IPS-18c (cell line): ENCODE measurements around the gene FBXO28.

Experiments used
- H3K4me3 ChIP-seq: 2 replicates; pipeline ENCODE4 v1.7.0; 2013; ENCODE audit warnings: low read depth, mild to moderate bottlenecking, low read length, moderate library complexity; ENCODE audit not compliant: insufficient read depth
- H3K9me3 ChIP-seq: one replicate; pipeline ENCODE4 v1.6.1; 2013; ENCODE audit warnings: mild to moderate bottlenecking, low read length, moderate library complexity; ENCODE audit not compliant: control insufficient read depth, insufficient read depth

The FBXO28 gene

DNA sequence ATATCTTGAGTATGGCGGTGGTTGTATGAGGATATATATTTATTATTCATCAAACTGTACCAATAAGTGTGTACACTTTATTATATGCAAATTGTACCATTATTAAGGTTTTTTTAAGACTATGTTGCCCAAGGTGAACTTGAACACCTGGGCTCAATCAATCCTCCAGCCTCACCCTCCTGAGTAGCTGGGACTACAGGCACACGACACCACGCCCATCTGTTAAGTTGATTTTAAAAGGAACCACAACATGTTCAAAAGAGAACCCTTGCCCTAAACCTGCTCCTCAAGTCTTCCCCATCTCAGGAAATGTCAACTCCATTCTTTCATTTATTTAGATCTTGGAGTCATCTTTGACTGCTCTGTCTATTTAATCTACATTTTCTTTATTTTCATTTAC lies 24.3 kb upstream of the FBXO28 start:
- H3K4me3 ChIP-seq, result no peak overlapping the region
- no peaks in the 10 kb centered on the region for H3K9me3 ChIP-seq

DNA sequence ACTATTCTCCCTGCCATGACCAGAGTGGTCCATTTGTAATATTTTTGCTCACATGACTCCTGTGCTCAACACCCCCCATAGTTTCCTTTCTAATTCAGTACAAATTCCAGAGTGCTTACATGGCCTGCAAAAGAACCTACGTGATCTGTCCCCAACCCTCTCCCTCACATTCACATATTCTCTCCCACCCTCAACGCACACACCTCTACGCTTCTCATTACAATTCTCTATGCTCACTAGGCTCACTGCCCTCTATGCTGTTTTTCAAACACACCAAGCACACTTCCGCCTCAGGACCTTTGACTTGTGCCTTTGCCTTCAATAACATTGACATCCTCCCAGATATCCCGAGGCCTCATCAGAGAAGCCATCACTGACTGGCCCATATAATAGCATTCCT lies 23.8 kb upstream of the FBXO28 start:
- H3K9me3 ChIP-seq, result no peaks in the 10 kb centered on the region

DNA sequence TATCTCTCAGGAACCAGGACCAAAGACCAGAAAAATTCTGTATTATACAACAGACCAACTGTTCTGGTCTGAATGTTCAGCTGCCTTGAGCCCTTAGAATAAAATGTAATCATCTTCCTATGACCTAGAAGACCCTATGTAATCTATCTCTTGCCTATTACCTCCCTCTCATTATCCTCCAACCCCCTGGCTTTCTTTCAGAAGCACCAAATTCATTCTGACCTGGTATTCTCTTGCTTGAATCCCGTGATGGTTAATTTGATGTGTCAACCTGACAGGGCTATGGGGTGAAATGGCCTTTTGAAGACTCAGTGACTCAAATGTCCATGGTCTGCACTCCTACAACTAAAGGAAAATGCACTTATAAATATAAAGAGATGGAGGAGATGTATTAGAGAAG lies 21.8 kb upstream of the FBXO28 start:
- Histone ChIP-seq H3K4me3 (no peak overlapping the region), H3K9me3 (no peaks in the 10 kb centered on the region)

More for the DNA sequence above, 23.8 kb upstream of the FBXO28 start:
- no peak overlapping the region for H3K4me3 ChIP-seq

DNA sequence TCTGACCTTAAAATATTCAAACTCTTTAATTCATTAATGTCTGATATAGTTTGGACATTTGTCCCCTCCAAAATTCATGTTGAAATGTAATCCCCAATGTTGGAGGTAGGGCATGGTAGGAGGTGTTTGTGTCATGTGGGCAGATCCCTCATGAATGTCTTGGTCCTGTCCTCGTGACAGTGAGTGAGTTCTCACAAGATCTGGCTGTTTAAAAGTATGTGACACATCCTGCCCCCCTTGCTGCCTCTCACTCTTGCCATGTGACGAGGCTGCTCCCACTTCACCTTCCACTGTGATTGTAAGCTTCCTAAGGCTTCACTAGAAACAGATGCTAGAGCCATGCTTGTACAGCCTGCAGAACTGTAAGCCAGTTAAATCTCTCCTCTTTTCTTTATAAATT lies 21.3 kb upstream of the FBXO28 start:
- no peak overlapping the region for H3K4me3 ChIP-seq
- no peaks in the 10 kb centered on the region for H3K9me3 ChIP-seq

DNA sequence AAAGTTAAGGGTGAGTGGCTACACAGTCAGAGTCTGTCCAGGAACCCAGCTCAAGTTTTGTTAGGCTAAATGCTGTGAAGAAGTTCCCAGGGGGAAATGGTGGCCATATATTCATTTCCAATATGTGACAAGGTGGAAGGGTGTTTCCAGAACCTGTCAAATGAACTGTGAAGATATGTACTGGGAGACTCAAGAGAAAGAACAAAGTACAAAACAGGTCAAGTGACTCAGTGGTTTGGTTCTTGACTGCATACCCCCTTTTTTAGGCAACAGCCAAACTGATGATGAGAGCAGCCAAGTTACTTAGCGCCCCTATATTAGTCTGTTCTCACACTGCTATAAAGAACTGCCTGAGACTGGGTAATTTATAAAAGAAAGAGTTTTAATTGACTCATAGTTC lies 18.6 kb upstream of the FBXO28 start:
- Histone ChIP-seq H3K4me3 (no peak overlapping the region), H3K9me3 (peaks cover 3% of the 10 kb centered on the region)

DNA sequence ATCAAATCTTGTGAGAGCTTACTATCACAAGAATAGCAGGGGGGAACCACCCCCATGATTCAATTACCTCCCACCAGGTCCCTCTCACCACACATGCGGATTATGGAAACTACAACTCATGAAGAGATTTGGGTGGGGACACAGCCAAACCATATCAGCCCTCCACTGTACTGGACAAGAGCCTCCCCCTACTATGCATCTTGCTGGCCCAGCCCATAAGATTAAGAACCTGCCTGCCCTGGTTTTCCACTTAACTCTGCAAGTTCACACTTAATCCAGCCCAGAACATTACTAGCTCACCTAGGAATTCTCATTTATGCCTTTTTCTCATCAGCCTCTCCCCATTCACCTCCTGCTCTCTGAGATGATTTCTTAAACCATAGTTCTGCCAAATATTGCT lies 18.0 kb upstream of the FBXO28 start:
- Histone ChIP-seq H3K9me3 (peaks cover 3% of the 10 kb centered on the region), H3K4me3 (no peak overlapping the region)

DNA sequence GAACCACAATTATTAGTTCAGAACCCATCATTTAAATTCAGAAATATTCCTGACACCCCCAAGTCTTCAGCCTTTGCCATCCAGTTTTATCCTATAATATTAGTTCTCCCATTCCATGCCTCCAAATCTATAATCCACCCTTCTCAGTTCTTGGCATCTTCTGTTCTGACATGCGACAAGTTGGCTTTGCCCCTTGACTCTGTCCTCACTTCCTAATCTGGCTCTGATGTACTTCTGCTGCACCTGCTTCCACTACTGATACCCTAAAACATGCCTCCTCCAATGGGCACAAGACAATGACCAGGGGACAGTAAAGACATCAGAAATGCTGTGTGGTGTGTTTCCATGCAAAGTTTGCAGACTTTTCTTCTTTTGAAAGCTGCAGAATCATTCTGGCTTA lies 17.1 kb upstream of the FBXO28 start:
- Histone ChIP-seq H3K9me3 (peaks cover 3% of the 10 kb centered on the region), H3K4me3 (no peak overlapping the region)

DNA sequence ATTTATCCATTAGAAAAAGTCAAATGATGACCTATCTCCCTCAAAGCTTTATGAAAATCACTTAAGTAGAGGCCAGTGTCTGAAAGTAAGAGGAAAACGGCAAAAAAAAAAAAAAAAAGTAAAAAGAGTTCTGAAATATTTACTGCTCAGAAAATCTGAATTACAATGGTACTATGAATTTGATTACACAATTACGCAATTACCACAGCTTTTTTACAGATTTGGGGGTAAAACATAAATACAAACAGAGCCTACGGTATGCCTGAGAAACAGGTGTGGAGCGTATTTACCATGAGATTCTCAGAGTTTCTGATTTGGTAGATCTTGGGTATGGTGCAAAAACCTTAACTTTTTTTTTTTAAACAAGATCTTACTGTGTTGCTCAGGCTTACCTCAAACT lies 15.9 kb upstream of the FBXO28 start:
- Histone ChIP-seq H3K9me3 (peaks cover 3% of the 10 kb centered on the region), H3K4me3 (no peak overlapping the region)

DNA sequence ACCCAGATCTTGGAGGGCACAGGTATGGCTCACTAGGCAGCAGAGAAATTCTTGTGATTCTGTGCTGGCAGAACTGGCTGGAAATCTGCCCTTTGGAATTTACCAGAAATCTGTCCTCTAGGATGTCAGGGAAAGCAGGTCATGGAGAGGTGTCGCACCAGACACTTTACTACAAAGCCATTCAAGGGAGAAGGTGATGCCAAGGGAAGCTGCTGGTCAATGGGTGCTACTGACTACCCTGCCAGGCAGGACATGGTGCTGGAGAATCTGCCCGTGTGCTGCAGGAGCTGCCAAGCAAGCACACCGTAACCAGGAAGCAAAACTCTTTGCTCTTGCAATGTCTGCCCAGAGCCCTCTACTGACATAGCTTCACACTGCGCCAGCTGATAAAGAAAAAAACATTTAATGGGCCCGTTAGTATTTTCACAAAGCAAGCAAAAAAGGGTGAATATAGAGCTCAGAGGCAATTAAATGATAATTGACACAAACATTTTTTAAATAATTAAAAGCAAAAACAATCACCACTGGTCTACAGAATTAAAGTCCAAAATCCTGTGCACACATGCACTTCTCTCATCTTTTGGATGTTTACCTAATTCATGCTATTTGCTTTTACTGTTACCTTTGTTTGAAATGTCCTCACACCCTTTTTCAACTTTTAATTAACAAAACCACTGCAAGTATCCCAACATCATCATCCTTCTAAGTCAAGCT lies 7.2 kb upstream of the FBXO28 start:
- Histone ChIP-seq H3K9me3 (no peaks in the 10 kb centered on the region), H3K4me3 (no peak overlapping the region)

DNA sequence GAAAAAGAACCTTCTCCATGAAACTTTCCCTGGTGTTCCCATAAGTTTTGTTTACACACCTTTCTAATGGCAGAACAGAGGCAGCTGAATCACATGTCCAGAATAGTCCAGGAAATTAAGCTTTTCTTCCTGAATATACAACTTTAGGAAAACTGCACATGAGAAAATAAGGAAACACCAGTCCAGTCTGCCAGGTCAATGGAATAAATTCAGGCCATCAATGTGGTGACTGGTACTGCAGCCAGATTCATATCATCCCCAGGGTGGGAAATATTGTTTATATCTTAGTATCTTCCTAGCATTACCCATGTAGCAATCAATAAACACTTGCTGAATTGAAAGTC lies 6.7 kb upstream of the FBXO28 start:
- H3K9me3 ChIP-seq, result no peaks in the 10 kb centered on the region
- H3K4me3 ChIP-seq, result no peak overlapping the region

DNA sequence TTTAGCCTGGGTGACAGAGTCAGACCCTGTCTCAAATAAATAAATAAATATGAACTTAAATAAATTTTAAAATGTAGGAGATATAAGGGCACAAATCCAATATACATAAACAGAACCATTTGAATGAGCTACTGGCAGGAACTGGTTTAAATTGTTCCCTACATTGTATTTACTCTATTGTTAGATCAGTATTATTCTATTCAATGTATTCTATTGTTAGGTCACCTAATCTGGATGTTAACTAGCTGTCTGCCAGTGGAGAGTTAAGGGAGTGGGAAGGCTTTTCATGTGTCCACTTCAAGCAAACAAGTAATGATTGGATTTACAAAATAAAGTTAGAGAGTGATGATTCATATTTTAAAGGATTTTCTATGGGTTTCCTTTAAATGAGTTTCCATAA lies 4.9 kb upstream of the FBXO28 start:
- Histone ChIP-seq H3K4me3 (no peak overlapping the region), H3K9me3 (no peaks in the 10 kb centered on the region)

DNA sequence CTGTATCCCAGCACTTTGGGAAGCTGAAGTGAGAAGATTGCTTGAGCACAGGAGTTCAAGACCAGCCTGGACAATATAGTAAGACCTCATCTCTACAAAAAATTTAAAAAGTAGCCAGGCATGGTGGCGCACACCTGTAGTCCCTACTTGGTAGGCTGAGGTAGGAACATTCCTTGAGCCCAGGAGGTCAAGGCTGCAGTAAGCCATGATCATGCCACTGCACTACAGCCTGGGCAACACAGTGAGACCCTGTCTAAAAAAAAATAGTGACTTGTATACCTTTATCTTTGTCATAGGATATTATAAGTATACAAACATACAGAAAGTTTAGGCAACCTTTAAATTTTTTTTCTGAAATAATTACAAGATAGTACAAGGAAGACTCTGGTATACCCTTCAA lies 3.9 kb upstream of the FBXO28 start:
- Histone ChIP-seq H3K4me3 (no peak overlapping the region), H3K9me3 (no peaks in the 10 kb centered on the region)

DNA sequence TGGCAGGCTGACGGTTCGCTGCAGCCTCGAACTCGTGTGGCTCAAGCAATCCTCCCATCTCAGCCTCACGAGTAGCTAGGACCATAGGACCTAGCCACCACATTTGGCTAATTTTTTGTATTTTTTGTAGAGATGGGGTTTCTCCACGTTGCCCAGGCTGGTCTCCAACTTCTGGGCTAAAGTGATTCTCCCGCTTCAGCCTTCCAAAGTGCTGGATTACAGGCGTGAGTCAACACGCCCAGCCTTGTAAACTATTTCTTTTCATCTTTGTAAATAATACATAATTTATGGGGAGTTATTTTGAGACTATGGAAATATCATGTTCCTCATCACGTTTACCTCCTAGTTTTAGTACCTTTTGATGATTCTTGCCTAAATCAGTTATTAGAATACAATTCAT lies 906 bp upstream of the FBXO28 start:
- no peak overlapping the region for H3K4me3 ChIP-seq
- no peaks in the 10 kb centered on the region for H3K9me3 ChIP-seq

DNA sequence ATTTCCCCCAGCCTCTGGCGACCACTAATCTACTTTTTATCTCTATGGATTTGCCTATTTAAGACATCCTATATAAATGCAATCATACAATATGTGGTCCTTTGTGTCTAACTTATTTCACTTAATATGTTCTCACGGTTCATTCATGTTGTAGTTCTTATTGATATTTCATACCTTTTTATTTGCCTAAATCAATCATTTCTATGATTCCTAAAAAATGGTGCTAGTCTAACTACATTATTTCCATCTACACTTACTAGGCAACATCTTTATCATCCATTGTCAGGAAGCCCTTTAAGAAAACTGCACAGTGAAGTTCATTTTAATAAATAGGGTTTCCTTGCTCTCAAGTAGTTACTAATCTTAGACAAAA lies 380 bp upstream of the FBXO28 start:
- Histone ChIP-seq H3K4me3 (no peak overlapping the region), H3K9me3 (no peaks in the 10 kb centered on the region)

DNA sequence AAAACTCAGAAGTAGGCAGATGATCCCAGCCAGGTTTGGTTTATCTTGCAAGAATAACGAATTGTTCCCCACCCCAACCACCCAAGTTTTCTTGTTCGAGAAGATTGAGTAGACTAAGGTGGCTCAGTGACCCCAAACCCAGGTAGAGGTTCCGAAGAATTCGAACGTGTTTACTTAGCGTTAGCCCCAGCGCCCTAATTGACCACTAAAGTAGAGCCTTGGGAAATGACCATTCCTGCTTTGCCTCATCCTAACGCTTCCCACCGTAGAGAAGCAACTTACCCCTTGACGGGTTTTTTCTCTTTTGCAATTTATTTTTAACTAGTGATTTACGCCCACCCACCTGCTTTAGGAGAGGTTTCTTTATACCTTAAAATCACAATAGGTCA lies 870 bp downstream of the FBXO28 start:
- H3K9me3 ChIP-seq, result no peaks in the 10 kb centered on the region
- peak overlapping the region; percentile 97 for H3K4me3 ChIP-seq

DNA sequence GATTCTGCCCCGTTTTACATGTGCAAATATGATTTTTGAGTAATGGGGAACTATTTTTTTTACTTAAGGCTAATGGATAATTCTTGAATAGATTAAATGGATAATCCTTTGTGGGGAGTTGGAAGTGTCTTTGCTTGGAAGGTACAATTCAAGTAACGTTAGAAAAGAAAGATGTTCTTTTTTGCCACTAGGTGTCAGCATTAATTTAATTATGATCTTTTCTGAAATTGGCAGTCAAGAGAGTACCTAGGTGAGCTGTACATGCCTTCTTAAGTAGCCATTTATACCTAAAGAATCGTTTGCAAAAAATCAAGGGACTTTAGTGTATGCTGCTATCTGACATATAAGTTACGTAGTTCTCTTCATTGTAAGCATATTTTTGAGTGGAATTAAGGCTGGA lies 2.2 kb downstream of the FBXO28 start:
- Histone ChIP-seq H3K9me3 (no peaks in the 10 kb centered on the region), H3K4me3 (peak overlapping the region; percentile 22; the same call in 1 of the 2 replicates)

DNA sequence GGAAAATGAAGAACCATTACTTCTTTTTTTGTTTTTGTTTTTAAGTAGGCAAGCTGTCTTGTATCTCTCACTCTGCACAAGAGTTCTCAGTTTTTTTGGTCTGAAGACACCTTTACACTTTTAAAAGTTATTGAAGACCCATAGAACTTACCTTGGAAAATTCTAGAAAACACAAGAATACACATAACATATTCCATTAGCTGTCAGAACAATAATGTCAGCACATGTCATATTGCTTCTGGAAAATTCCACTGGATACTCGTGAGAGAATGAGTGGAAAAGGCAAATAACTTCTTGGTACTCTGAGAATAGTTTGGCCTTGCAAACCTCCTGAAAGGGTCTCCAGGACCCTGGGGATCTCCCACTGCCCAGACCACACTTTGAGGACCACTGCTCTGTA lies 4.8 kb downstream of the FBXO28 start:
- no peaks in the 10 kb centered on the region for H3K9me3 ChIP-seq
- H3K4me3 ChIP-seq, result no peak overlapping the region

DNA sequence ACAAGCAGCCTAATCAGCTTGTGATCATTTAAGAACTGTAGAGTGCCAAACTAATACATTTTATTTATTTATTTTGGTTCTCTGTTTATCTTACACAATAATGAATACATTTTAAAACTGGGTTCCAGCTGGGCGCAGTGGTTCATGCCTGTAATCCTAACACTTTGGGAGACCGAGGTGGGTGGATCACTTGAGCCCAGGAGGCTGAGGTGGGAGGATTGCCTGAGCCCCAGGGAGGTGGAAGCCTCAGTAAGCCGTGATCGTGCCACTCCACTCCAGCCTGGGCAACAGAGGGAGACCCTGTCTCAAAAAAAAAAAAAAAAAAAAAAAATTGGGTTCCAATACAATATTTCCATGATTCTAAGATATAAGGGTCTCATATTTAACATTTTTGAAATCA lies 9.2 kb downstream of the FBXO28 start:
- no peaks in the 10 kb centered on the region for H3K9me3 ChIP-seq
- H3K4me3 ChIP-seq, result no peak overlapping the region

DNA sequence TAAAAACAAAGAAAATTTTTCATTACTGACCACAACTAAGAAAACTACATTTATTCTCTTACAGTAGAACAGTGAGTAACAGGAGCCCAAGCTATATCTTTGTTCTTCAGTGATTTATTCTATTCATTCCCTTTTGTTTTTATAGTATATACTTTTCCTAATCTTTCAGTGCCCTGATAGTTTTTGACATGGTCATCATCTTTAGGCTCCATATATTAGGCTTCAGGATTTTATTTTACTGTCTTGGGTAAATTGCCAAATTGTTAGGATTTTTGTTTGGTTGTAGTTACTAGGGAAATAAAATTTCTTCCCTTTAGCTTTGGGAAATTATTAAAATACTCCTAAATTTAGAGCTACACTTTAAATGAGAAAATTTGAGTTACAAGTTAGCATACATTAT lies 10.3 kb downstream of the FBXO28 start:
- Histone ChIP-seq H3K9me3 (no peaks in the 10 kb centered on the region), H3K4me3 (no peak overlapping the region)
